ENCODE data around the gene FAM241B.

- TF ChIP-seq TAF1 (IDR thresholded peaks at IDR 0.05; ENCODE audit: borderline replicate concordance, insufficient read depth, low read length): no peak
- no peak for TF ChIP-seq SIN3A (IDR thresholded peaks at IDR 0.05; ENCODE audit: borderline replicate concordance, insufficient read depth, low read length)
Observed at GRCh38 chr10:69650589-69651261, 20.7 kb downstream of the FAM241B start.
